ENCODE data around the gene TTC4. TPM values are rescaled to one million over a fixed set of nuclear protein-coding genes. Genes with fewer than 3 reads are reported as not detected.
A peak's percentile ranks its signal among the peaks of the same experiment; 100 is the strongest.
"Not testable (repeated sequence)": the region's sequence is repeated elsewhere in the genome, so short reads cannot be mapped to it uniquely, and the experiment has no call there.

TTC4 gene
- total RNA-seq, 1 donor from 2014 or later = 29.7 TPM

DNA sequence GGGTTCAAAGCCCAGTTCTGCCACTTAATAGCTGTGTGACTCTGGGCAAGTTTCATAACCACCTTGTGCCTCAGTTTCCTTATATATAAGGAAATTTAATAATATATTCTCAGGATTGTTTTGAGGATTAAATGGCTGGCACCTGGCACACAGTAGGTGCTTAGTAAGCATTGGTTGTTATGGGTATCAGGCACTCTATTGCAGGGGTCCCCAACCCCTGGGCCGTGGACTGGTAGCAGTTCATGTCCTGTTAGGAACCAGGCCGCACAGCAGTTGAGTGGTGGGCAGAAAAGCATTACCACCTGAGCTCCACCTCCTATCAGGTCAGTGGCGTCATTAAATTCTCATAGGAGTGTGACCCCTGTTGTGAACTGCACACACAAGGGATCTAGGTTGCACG is 30.2 kb downstream of the TTC4 start:
- DNase-seq (ENCODE audit: low read depth) = no peak

DNA sequence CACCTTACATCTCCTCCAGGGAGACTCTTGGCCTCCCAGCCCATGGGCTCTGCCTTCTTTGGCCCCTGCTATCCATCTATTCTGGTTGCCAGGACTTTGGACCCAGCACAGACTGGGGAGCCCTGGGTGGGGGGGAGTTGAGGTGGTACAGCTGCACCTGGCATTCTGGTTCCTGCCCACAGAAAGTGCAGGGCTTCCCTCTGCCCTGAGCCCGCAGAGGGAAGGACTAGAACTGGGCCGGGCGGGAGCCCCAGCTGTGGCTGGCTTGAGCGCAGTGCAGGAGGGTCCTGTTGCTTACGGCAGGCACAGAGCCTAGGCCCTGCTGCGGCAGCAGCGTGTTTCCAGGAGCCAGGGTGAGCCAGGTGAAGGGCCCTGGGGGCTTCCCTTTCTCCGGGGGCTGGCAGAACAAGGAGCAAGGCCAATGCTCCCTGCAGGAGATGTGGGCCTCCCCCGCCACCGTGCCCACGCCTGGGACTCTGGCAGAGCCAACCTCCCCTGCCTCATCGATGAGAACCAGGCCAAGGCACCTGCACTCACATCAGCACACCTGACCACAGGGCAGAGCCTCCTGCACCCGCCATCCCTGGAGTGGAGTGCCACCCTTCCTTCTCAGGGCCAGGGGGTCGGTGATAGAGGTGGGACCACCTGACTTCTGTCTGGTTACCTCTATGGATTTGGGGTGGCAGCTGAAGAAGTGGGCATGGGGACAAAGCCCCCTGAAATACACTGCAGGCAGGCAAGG is 32.6 kb downstream of the TTC4 start:
- no peak for DNase-seq (ENCODE audit: low read depth)

DNA sequence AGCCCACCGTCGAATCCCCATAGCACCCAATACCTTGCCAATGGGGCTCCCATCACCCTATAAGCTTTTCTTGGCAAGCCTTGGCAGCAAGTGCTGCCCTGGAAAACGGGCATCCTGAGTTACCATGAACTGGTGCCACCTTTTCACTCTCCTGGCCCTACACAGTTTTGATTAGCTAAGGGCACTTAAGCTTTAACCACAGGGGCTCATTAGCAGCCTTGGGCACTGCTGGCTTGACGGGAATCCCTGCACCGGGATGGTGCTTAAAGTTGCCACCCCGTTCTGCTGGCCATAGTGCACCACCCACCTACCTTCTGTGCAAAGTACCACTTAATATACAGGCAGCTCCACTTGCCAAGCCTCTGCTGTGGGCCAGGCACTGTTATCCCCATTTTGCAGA is 34.9 kb downstream of the TTC4 start:
- DNase-seq (ENCODE audit: low read depth) = no peak

DNA sequence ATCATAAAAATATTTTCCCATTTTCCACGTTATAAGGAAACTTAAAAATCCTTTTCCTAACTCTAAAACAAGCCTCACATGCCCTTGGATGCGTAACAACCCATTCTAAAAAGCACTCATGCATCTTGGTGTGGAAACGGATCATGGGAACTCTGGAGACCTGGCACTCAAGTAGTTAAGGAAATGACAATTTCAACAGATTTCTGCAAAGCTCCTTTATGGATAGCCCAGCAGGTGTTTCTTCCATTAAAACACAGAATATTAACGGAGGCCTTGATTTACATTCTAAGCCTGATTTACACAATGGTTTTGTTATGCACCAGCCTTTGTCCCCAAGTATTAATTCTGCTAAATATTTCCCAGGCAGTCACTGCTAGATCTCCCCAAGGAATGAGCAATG is 35.8 kb downstream of the TTC4 start:
- no peak for DNase-seq (ENCODE audit: low read depth)

DNA sequence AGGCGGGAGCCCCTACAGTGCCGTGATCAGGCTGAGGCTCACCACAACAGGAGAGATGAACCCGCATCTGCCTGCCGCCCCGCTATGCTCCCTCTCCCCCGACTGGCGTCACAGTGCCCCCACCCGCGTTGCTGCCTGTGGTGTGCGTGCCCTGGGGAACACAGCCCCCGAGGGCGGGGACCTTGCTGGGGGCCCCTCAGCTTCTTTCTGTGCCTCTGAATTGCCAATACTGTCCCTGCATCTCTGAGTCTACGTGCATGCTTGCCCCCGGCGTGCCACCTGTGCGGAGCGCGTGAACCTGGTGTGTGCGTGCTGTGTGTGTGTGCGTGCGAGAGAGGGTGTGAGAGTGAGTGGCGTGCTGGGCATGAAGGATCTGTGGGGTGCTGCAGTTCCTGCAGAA is 38.4 kb downstream of the TTC4 start:
- DNase-seq (ENCODE audit: low read depth) = no peak

DNA sequence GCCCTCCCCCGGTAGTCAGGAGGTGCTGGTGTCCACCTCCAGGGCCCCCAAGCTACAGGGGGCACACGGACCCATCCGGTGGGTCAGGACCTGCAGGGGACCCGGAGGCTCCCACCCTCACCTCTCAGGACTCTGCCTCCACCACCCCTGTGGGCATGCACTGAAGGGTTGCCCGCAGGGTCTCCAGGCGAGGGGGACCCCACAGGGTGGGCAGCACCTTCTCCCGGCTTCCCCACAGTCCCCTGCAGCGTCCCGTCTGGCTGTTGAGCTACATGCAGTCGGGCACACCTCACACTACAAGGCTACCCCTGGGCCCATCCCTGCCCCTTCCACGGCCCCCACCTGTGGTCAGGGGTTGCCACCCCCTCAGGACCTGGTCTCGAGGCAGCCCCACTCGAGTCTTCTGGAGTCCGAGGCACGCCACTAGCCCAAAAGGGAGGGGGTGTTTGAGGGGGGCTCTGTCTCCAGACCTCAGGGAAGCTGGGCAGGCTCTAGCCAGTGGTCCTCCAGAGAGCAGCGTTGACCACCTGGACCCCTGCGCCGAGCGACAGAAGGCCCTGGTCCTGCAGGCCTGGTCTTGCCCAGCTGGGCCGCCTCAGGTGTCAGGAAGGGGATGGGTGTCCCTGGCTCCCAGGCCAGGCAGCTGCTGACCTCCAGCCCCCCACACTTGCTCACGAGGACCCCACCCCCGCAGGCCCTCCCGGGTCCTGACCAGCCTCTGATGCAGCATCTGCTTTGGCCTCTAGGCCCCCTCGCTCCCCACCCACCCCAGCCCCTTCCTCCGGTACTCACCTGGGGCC is 39.0 kb downstream of the TTC4 start:
- no peak for DNase-seq (ENCODE audit: low read depth)

DNA sequence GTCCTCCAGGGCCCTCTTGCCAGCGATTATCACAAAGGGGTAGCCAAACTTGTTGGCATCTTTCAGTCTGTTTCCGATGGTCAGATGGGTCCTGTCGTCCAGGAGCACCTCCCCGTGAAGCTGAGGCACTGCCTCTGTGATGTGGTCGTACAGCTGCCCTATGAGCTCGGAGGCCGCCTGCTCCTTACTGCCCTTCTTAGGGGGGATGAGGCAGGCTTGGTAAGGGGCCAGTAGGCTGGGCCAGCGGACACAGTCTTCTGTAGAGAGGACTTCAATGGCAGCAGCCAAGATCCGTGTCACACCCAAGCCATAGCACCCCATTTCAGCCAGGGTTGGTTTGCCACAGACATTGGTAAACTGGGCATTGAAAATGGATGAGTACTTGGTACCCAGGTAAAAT is 42.2 kb downstream of the TTC4 start:
- no peak for DNase-seq (ENCODE audit: low read depth)

DNA sequence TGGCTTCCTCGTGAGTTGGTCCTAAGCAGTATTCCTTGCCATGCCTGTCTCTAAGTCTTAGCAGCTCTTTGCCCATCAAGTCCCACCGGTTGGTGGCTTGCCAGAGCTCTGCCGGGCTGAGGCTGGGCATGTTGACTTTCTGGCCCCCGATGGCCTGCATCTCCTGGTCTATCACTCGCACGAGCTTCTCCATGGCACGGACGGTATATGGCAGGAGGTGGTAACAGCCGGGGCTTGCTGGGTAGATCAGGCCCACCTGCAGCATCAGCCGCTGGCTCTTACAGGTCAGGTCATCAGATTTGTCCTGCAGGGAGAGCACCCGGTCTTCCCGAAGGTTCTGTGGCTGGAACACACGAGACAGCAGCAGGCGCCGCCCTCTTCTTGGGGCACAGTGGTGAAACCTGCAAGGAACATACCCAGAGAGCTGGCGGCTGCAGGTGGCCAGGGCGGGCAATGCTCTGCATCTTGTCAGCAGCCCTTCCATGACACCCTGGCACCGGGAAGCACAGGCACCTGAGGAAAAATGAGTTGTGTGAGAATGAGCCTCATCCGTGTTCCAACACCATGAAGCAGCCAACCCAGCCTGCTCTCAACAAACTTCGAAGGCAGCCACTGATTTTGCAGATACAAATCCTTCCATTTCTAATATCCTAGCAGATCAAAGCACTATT is 43.2 kb downstream of the TTC4 start:
- DNase-seq (ENCODE audit: low read depth) = no peak

DNA sequence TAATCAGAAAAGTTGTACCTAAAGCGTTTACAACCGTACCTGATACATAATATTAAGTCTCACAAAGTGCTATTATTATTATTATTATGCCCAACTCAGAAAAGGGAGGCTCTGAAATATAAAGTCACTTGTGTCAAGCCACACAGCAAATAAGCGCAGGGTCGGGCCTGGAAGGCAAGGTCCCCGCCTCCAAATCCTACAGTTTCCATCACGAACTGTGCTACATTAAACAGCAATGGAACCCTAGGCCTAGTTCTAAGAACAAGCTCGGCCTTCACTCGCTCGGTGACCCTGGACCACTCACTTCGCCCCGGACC is 48.1 kb downstream of the TTC4 start:
- no peak for DNase-seq (ENCODE audit: low read depth)

DNA sequence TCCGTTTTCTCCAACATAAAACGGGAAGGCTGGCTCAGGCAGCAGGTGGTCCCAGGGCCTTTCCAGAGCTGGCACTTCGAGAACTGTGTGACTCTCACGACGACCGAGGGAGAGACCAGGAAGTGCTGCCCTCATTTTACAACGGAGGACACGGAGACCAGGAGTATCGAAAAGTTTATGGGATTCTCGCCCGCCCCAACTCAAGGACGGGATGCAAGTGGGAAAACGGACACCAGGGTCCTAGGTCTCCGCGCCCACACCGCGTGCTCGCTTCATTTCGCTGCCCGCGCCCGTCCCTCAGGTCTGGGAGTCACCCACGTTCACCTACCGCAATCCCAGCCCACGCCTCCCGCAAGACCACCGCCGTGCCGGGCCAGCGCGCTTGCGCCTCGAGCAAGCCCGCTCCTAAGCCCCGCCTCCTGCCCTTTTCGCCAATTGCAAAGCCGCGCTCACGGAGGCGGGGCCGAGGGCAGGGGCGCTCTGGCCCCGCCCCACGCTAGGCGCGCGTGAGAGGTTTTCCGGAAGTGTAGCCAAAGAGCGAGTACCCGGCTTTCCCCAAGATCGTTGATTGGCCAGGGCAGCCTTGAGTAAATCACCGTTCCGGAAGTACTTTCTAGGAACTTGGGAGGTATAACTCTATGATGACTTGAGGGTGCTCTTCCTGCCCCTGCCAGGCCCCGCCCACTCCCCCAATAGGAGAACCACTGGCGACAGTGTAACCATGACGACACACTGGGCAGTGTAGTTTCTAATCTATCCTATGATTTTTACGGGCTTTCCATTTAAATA is 48.7 kb downstream of the TTC4 start, which contains the start of gene PARS2:
Gene PARS2 (minus strand): TSS at position 391 of the 789 bp plus-strand sequence. CDS start 5,362 bp downstream, outside the sequence.
- peak; percentile 100 for DNase-seq (ENCODE audit: low read depth)

DNA sequence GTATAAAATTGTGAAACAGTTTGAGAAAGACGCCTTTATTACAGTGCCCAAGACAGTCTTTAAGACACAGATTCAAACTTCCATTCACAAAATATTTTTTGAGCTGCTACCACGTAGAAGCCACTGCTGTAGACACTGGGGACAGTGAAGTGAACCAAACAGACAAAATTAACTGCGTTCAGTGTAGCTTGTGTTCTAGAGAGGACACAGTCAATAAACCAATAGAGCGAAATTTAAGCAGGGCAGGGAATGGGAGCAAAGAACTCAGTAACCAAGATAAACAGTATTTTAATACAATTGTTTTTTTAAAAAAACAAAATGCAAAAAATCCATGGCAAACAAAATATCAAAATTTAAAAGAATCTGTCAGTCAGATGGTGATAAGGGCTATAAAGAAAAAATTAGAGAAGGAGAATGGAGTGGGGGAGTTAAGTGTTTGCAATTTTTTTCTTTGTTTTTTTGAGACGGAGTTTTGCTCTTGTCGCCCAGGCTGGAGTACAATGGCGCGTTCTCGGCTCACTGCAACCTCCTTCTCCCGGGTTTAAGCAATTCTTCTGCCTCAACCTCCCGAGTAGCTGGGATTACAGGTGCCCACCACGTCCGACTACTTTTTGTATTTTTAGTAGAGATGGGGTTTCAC is 49.4 kb downstream of the TTC4 start:
- no peak for DNase-seq (ENCODE audit: low read depth)

DNA sequence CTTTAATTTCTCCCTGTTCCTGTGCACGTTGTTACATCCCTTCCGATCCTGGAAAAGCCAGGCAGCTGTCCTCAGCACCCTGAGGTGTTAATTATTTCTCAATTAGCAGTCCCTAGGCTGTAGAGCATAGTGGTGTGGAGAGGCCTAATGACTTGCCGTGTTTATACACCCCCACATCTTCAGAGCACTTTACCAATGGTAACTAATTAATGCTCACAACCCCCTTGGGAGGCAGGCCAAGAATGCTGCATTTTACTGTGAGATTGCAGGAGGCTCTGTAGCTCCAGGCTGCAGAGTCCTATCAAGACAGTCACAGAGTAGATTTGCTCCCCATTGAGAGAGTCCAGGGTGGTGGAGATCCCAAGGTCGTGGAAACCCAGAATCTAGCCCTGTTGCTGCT is 51.1 kb downstream of the TTC4 start:
- DNase-seq (ENCODE audit: low read depth) = no peak

DNA sequence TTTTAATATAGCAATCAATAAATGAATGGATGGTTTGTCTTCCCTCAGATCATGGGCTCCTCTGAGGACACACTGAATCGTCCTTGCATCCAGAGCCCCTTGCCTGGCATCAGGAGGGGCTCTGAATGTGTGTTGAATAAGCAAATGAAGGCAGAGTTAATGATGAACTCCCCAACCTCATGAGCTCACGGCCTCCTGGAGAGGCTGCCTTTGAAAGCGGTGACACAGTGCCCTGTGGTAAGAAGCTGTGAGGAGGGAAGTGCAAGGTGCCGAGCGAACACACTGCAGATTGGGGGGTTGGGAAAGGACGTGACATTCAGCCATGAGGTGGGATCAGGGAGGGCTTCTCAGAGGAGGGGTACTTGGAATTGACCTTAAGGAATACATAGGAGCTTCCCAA is 51.9 kb downstream of the TTC4 start:
- DNase-seq (ENCODE audit: low read depth) = no peak

DNA sequence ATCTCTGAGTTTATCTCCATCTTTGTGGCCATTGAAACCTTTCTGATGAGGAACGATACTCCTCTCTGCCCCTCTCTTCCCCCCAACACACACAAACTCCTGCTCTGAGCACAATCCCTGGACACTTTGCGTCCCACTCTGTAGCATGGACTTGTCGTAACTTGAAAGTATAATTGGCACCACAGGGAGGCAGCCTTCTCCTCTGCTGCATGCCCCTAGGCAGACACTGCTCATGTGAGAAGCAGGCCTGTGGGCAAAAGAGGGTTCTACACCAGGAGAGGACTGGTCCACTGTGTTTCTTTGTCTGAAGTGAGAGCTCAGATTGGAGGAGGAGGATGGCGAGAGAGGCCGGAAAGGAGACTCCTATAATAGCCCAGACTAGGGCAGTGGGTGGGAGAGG is 52.4 kb downstream of the TTC4 start:
- no peak for DNase-seq (ENCODE audit: low read depth)

DNA sequence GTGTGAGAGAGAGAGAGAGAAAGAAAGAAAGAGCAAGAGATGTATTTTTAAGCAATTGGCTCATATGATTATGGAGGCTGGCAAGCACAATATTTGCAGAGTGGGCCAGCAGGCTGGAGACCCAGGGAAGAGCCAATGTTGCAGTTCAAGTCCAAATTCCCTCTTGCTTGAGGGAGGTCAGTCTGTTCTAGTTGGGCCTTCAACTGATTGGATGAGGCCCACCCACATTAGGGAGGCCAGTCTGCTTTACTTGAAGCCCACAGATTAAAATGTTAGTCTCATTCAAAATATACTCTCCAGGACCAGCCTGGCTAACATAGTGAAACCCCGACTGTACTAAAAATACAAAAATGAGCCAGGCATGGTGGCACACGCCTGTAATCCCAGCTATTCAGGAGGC is 57.3 kb downstream of the TTC4 start:
- no peak for DNase-seq (ENCODE audit: low read depth)

DNA sequence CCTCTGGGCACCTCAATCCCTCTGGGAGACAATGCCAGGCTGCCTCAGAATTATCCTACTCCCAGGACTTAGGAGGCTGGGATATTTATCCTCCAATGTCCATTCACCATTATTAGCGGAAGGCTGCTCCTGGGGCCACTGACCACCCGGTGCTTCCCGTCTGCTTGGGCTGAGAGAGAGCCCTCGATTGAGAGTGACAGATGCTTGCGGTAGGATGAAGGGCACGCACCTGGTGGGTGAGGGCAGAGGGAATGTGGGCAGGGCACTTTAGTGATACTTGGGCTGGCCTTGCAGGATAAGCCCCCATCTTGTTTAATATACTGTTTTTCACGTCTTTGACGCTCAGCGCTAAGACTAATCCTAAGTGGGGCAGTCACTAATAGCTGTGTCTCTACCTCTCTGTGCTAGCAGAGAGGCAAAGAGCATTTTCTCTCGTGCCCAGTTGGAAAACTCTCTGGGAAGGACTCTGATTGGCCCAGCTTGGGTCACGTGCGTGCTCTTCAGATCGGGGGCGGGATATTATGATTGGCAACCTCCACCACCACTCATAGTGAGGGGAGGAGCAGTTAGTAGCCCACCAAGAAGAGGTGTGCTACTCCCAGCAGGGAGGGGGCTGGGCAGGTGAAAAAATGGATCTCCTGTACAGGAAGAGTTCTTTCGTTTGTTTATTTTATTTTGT is 59.3 kb downstream of the TTC4 start:
- peak; percentile 67 for DNase-seq (ENCODE audit: low read depth)

DNA sequence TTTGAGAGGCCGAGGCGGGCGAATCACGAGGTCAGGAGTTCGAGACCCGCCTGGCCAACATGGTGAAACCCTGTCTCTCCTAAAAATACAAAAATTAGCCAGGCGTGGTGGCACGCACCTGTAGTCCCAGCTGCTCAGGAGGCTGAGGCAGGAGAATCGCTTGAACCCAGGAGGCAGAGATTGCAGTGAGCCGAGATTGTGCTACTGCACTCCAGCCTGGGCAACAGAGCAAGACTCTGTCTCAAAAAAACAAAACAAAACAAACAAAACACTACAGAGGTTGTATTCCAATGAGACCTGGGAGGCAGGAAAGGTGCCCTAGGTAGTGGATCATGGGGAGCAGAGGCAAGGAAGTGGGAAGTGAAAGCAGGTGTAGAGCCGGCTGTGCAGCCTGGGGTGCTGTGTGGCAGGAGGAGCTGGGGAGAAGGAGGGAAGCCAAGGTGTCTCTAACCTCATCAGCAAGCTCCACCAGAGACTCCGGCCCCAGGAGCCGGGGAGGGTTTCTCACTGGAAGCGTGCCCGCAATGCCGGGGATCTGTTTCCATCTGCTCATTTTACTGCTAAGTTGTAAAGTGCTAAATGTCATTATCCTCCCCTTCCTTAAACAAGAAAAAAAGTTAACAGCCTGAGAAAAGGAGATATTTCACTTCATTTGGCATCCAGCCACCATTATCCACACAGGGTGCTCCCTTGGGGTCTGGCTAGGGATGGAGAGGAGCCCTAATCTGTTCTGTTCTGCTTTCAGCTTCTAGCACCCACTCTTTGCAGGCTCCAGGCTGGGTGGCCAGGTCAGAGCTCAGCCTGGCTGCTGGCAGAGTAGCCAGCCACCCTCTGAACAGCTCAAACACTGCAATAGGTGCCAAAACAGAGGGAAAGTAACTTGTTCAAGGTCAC is 60.4 kb downstream of the TTC4 start:
- not testable (repeated sequence) for DNase-seq (ENCODE audit: low read depth)

DNA sequence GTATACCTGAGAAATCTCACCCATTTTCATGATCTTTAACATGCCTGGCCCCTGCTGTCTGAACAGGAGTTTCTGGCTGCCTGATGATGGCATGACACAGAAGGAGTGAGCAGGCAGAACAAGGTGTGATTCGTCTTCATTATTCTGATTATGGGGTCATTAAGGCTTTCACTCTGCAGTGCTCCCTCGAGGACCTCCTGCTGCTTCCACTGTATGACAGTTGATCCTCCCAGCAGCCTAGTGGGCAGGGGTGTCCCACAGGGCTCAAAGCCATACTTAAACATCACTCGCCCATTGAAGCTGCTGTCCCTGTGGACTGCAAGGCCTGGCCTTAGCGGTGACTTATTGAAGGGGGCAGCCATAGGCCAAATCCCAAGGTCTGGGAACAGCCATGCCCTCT is 61.4 kb downstream of the TTC4 start:
- DNase-seq (ENCODE audit: low read depth) = no peak

DNA sequence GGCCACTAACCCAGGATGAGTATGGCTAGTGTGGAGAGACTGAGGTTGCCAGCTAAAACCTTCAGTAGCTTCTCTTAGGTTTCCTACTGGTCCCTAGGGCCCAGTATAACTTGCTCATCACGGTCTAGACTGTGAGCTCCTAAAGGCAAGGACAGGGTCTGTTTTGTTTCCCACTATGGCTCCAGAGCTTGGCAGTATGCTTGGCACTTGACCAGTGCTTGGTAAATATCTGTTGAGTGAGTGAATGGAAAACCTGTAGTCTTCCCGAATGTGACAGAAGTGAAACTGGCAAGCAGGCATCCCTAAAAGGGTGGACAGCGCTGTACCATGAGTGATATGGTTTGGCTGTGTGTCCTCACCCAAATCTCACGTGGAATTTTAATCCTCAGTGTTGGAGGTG is 61.8 kb downstream of the TTC4 start:
- no peak for DNase-seq (ENCODE audit: low read depth)
